Upper lobe of left lung (tissue), 6 donors: Measurements from ENCODE around the gene ATP6V0C. TPM values are rescaled to one million over a fixed set of nuclear protein-coding genes. Genes with fewer than 3 reads are reported as not detected.

Experiments used
- ATAC-seq, 2 donors: fragments of 200-7000 bp; cut with Tn5 transposase; one replicate each; pipeline ENCODE4 v1.9.1; 2022; ENCODE audit warnings: mild to moderate bottlenecking in 2 of 2, moderate library complexity in 2 of 2; ENCODE audit not compliant: low FRiP score in 2 of 2
- DNase-seq, 2 donors: peaks; one replicate each; pipeline ENCODE4 v3.0.0-alpha.2; 2019 to 2020
- H3K27ac ChIP-seq, 4 donors: fragments of 200-600 bp; sonication (generic); one replicate each; pipeline ENCODE4 v1.5.1; 2016 to 2019
- H3K27me3 ChIP-seq, 4 donors: fragments of 200-600 bp; sonication (generic); one replicate each; pipeline ENCODE4 v1.5.1; 2017 to 2019
- H3K36me3 ChIP-seq, 4 donors: fragments of 200-600 bp; sonication (generic); one replicate each; pipeline ENCODE4 v1.5.1; 2016 to 2019
- H3K4me1 ChIP-seq, 4 donors: fragments of 200-600 bp; sonication (generic); one replicate each; pipeline ENCODE4 v1.5.1; 2018 to 2019
- H3K4me3 ChIP-seq, 4 donors: fragments of 200-600 bp; sonication (generic); one replicate each; pipeline ENCODE4 v1.5.1; 2017 to 2019; ENCODE audit warnings: mild to moderate bottlenecking in 2 of 4, moderate library complexity in 1 of 4
- H3K9me3 ChIP-seq, 4 donors: fragments of 200-600 bp; sonication (generic); one replicate each; pipeline ENCODE4 v1.5.1; 2018 to 2019
- EP300 ChIP-seq, 4 donors: sonication (generic); formaldehyde crosslinking; IDR thresholded peaks; one replicate each; pipeline ENCODE4 v1.5.1; 2017; ENCODE audit warnings: antibody characterized with exemption in 4 of 4, control low read depth in 2 of 4
- POLR2A ChIP-seq, 4 donors: fragments of 450-650 bp; IDR thresholded peaks; one replicate each; pipeline ENCODE4 v1.5.1; 2016 to 2017; ENCODE audit warnings: antibody characterized with exemption in 4 of 4, mild to moderate bottlenecking in 2 of 4
- POLR2AphosphoS5 ChIP-seq, 2 donors: sonication (generic); formaldehyde crosslinking; IDR thresholded peaks; one replicate each; pipeline ENCODE4 v1.5.1; 2017; ENCODE audit warnings: antibody characterized with exemption in 2 of 2
- WGBS, 2 donors: methylation state at CpG; one replicate each; pipeline ENCODE4 v1.1.5; 2017 to 2018; 5-methylcytosine and 5-hydroxymethylcytosine counted together
- total RNA-seq, 6 donors: library from RNA; depleted of rRNA in 4 of 6; stranded (reverse); fragments of >200 nt in 4 of 6; gene quantifications; one replicate each; pipeline versions ENCODE4 v1.1.0 to v1.2.1, GENCODE V29; 2016 to 2021
- TF ChIP-seq, protein P1 (sequence below), 6 experiments: fragments of 450-650 bp in 4 of 6; fragments of 200-600 bp in 2 of 6; sonication (generic) in 2 of 6; IDR thresholded peaks; one replicate each; pipeline ENCODE4 v1.5.1; 2016 to 2019; ENCODE audit warnings: antibody characterized with exemption in 6 of 6
- donor health status: DM: no; HTN: no; CAD: no; lungs with moderate emphysema.
- donor health status: DM: no; HTN: yes; CAD: no; lungs with severe emphysema.

Gene ATP6V0C
- total RNA-seq, 6 donors from 2014 or later, result 84.9 to 332 (median 164) TPM

GRCh38 chr16:2494616-2495015, 19.1 kb upstream of the ATP6V0C start:
- 70 to 93% methylated on average over 5 of the region's 5 CpGs for WGBS, 2 donors
- Histone ChIP-seq H3K27me3 (no peaks in the 10 kb centered on the region), H3K9me3 (no peaks in the 10 kb centered on the region), H3K4me3 (no peak overlapping the region), H3K4me1 (peaks cover 19 to 46% (median 39%) of the 10 kb centered on the region in 4 donors), H3K27ac (peak overlapping the region; percentile 30 to 69 (median 44)), H3K36me3 (peaks cover 0 to 50% (median 18%) of the 10 kb centered on the region in 4 donors)
- peak in 1 of 2 donors; percentile 84 for DNase-seq
- ATAC-seq, result no peak
- TF ChIP-seq, protein P1, sequence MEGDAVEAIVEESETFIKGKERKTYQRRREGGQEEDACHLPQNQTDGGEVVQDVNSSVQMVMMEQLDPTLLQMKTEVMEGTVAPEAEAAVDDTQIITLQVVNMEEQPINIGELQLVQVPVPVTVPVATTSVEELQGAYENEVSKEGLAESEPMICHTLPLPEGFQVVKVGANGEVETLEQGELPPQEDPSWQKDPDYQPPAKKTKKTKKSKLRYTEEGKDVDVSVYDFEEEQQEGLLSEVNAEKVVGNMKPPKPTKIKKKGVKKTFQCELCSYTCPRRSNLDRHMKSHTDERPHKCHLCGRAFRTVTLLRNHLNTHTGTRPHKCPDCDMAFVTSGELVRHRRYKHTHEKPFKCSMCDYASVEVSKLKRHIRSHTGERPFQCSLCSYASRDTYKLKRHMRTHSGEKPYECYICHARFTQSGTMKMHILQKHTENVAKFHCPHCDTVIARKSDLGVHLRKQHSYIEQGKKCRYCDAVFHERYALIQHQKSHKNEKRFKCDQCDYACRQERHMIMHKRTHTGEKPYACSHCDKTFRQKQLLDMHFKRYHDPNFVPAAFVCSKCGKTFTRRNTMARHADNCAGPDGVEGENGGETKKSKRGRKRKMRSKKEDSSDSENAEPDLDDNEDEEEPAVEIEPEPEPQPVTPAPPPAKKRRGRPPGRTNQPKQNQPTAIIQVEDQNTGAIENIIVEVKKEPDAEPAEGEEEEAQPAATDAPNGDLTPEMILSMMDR (IDR thresholded peaks at IDR 0.05), result no peak
- peak; percentile 58 to 97 (median 88) for TF ChIP-seq EP300 (IDR thresholded peaks at IDR 0.05)
- peak in 1 of 2 donors; percentile 45 for TF ChIP-seq POLR2AphosphoS5 (IDR thresholded peaks at IDR 0.05)
- TF ChIP-seq POLR2A (IDR thresholded peaks at IDR 0.05), result no peak

DNA sequence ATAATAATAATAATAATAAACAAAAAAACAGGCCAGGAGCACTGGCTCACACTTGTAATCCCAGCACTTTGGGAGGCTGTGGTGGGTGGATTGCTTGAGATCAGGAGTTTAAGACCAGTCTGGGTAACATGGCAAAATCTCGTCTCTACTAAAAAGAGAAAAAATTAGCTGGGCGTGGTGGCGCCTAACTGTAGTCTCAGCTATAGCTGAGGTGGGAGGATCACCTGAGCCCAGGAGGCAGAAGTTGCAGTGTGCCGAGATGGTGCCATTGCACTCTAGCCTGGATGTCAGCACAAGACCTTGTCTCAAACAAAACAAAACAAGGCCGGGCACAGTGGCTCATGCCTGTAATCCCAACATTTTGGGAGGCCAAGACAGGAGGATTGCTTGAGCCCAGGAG, 18.7 kb upstream of the ATP6V0C start:
- Histone ChIP-seq H3K27me3 (no peaks in the 10 kb centered on the region), H3K4me3 (no peak overlapping the region), H3K4me1 (peaks cover 19 to 50% (median 41%) of the 10 kb centered on the region in 4 donors), H3K9me3 (no peaks in the 10 kb centered on the region), H3K36me3 (peaks cover 0 to 50% (median 20%) of the 10 kb centered on the region in 4 donors), H3K27ac (peak overlapping the region in 2 of 4 donors; percentile 30 to 69)
- no peak for TF ChIP-seq EP300 (IDR thresholded peaks at IDR 0.05)
- TF ChIP-seq, protein P1 (IDR thresholded peaks at IDR 0.05), result no peak
- TF ChIP-seq POLR2AphosphoS5 (IDR thresholded peaks at IDR 0.05), result no peak
- TF ChIP-seq POLR2A (IDR thresholded peaks at IDR 0.05), result no peak
- no peak for ATAC-seq
- 75 to 90% methylated on average over 5 of the region's 5 CpGs for WGBS, 2 donors
- no peak for DNase-seq

DNA sequence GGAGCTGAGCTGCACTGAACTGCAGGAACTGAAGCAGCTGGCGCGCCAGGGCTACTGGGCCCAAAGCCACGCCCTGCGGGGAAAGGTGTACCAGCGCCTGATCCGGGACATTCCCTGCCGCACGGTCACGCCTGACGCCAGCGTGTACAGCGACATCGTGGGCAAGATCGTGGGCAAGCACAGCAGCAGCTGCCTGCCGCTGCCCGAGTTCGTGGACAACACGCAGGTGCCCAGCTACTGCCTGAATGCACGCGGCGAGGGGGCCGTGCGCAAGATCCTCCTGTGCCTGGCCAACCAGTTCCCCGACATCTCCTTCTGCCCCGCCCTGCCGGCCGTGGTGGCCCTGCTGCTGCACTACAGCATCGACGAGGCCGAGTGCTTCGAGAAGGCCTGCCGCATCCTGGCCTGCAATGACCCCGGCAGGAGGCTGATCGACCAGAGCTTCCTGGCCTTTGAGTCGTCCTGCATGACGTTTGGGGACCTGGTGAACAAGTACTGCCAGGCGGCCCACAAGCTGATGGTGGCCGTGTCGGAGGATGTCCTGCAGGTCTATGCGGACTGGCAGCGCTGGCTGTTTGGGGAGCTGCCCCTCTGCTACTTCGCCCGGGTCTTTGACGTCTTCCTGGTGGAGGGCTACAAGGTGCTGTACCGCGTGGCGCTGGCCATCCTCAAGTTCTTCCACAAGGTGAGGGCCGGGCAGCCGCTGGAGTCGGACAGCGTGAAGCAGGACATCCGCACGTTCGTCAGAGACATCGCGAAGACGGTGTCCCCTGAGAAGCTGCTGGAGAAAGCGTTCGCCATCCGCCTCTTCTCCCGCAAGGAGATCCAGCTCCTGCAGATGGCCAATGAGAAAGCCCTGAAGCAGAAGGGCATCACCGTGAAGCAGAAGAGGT, 17.3 kb upstream of the ATP6V0C start:
- DNase-seq (peak in 1 of 2 donors; percentile 81), ATAC-seq (no peak)
- peaks cover 25 to 61% (median 47%) of the 10 kb centered on the region in 4 donors for H3K4me1 ChIP-seq
- 95 to 96% methylated on average over 38 to 42 of the region's 62 CpGs for WGBS, 2 donors
- H3K4me3 ChIP-seq, result no peak overlapping the region
- peaks cover 0 to 47% (median 18%) of the 10 kb centered on the region in 4 donors for H3K36me3 ChIP-seq
- no peaks in the 10 kb centered on the region for H3K9me3 ChIP-seq
- H3K27me3 ChIP-seq, result no peaks in the 10 kb centered on the region
- peak overlapping the region in 2 of 4 donors; percentile 71 to 75 for H3K27ac ChIP-seq
- TF ChIP-seq POLR2AphosphoS5 (IDR thresholded peaks at IDR 0.05) (no peak), POLR2A (IDR thresholded peaks at IDR 0.05) (no peak), EP300 (IDR thresholded peaks at IDR 0.05) (no peak)
- TF ChIP-seq, protein P1 (IDR thresholded peaks at IDR 0.05), result no peak

- peak; percentile 72 to 86 for DNase-seq
- 69 to 74% methylated on average over 5 to 14 of the region's 21 CpGs for WGBS, 2 donors
These were observed 16.6 kb upstream of the ATP6V0C start for GRCh38 chr16:2497116-2497630.

More at GRCh38 chr16:2497116-2497630, 16.6 kb upstream of the ATP6V0C start:
- peak overlapping the region in 2 of 4 donors; percentile 71 to 75 for H3K27ac ChIP-seq
- H3K9me3 ChIP-seq, result no peaks in the 10 kb centered on the region
- H3K27me3 ChIP-seq, result no peaks in the 10 kb centered on the region
- H3K36me3 ChIP-seq, result peaks cover 0 to 52% (median 18%) of the 10 kb centered on the region in 4 donors
- H3K4me1 ChIP-seq, result peaks cover 28 to 68% (median 54%) of the 10 kb centered on the region in 4 donors
- peak in 1 of 2 donors; percentile 28 for ATAC-seq
- TF ChIP-seq POLR2A (IDR thresholded peaks at IDR 0.05) (no peak), POLR2AphosphoS5 (IDR thresholded peaks at IDR 0.05) (no peak), EP300 (IDR thresholded peaks at IDR 0.05) (no peak)
- TF ChIP-seq, protein P1 (IDR thresholded peaks at IDR 0.05), result no peak
- H3K4me3 ChIP-seq, result no peak overlapping the region
